SHP77 treated with DMSO at 0.1 percent for 48 hours (cell line): ENCODE results near the gene FAM151A.
A peak's percentile ranks its signal among the peaks of the same experiment; 100 is the strongest.
"Not testable (repeated sequence)": the region's sequence is repeated elsewhere in the genome, so short reads cannot be mapped to it uniquely, and the experiment has no call there.

Experiments
- DNase-seq: peaks from one replicate; lab custom pipeline; 2025; lab: John Stamatoyannopoulos, UW

The FAM151A gene

DNA sequence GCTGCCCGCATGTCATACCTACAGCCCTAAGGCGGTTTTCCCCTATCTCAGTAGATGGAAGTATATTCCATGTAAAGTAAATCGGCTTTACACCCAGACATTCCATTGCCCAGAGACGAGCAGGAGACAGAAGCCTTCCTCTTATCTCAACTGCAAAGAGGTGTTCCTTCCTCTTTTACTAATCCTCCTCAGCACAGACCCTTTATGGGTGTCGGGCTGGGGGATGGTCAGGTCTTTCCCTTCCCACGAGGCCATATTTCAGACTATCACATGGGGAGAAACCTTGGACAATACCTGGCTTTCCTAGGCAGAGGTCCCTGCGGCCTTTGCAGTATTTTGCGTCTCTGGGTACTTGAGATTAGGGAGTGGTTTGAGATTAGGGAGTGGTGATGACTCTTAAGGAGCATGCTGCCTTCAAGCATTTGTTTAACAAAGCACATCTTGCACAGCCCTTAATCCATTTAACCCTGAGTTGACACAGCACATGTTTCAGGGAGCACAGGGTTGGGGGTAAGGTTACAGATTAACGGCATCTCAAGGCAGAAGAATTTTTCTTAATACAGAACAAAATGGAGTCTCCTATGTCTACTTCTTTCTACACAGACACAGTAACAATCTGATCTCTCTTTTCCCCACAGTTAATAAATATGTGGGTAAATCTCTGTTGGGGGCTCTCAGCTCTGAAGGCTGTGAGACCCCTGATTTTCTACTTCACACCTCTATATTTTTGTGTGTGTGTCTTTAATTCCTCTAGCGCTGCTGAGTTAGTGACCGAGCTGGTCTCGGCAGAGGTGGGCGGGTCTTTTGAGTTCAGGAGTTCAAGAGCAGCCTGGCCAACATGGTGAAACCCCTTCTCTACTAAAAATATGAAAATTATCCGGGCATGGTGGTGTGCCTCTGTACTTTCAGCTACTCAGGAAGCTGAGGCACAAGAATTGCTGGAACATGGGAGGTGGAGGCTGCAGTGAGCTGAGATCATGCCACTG lies 13.4 kb upstream of the FAM151A start:
- DNase-seq: not testable (repeated sequence)

DNA sequence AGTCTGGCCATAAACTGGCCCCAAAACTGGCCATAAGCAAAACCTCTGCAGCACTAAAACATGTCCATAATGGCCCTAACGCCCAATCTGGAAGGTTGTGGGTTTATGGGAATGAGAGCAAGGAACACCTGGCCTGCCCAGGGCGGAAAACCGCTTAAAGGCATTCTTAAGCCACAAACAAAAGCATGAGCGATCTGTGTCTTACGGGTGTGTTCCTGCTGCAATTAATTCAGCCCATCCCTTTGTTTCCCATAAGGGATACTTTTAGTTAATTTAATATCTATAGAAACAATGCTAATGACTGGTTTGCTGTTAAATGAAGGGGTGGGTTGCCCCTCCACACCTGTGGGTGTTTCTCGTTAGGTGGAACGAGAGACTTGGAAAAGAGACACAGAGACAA lies 12.5 kb upstream of the FAM151A start:
- not testable (repeated sequence) for DNase-seq

DNA sequence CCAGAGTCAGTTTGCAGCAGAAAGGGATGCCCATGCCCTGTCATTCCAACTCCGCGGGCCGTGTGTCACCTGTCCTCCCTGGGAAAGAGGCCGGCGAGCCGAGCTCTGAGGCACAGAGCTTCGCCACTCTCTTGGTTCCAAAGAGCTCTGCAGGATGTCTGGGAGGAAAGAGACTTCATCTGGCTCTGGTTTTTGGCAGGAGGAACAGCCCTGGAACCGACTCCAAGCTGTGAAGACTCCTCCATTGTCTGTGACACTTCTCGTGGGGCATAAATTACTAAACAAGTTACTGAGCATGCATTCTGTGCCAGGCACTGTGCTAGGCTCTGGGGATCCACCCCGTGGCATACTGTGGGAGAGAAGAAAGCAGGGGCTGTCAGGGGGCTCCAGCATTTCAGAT lies 3.9 kb upstream of the FAM151A start:
- DNase-seq: no peak

DNA sequence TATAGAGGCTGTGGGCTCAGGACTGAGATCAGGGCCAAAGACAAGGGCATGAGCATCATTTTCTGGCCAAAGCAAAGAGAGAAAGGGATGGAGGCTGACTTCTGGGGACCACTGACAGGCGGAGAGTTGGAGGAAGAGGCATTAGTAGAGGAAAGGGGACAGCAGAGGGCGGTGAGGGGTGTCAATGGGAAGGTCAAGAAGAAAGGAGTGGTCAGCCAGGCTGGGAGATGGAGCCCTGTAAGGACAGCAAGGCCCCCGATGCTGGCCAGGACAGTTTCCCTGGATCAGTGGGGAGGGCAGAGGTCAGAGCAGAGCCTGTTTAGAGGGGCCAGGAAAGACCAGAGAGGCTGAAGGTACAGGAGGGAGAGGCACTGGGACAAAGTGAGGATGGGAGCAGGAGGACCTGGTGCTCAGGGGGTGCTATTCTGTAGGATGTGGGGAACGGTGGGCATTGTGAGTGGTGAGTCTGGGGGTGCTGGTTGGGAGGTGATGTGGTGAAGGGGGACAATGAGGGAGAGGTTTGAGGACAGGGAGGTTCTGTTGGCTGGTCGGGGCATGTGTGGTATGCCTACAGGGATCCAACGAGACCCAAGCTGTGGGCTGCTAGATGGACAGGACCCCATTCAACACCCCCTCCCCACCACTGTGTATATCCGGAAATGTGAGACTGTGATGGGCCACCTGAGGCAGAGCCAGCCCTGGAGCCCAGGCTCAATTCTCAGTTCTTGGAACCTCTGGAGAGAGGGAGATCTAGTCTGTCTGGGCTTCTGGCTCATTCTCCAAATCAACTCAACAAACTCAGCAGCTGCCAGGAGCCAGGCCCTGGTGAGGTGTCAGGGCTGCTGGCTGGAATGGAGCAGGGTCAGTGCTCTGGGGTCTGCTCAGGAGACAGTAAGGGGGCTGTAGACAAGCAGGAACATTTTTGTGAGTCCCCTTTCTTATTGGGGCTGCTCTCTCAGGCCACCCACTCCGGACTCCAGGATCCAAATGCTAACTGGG lies 1.4 kb upstream of the FAM151A start:
- no peak for DNase-seq

DNA sequence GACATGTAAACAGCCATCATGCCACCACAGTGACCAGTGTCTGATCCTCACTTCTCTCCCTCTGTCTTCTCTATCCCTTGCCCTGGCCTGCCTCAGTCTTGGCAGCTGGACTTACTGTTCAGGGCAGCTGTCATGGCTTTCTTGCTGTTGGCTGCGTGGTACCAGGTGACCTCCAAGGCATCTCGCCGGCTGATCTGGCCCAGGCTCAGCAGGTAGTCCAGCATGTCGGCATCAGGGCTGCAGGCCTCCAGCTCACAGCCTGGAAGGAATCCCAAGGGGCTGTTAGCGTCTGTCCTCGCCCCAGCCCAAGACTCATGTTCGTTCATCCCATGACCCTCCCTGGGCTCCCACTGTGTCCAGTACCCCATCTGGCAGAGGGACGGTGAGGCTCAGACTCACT lies 3.6 kb downstream of the FAM151A start:
- DNase-seq: no peak

DNA sequence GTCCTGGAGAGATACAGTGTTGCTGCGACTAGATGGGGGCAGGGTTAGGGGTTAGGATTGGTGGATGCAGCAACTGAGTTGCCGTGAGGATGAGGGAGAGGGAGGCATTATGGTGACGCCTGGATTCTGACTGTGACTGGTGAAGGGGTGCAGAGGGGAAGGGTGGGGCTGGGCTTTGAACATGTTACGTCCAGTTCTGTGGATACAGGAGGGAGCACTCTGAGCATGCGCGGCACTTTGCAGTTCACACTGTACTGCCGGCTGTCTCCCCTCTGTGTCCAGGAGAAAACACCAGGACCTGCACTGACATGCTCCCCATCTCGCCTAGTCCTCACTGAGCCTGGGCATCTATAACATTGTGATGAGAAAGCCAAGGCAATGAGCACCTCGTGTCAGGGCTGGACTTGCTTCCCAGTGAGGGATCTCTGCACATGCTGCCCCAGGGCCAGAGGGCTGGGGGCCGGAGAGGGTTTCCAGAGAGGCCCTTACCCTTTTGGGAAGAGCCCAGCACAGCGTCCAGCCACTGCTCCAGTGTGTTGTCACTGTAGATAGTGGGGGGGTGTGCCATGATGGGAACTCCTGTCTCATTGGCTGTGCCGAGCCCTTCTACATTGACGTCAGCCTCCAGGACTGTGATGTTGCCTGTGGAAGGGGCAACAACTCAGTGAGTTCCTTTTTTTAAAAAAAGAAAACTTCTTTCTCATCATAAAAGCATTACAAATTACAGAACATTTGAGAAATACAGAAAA lies 7.6 kb downstream of the FAM151A start:
- DNase-seq: no peak

DNA sequence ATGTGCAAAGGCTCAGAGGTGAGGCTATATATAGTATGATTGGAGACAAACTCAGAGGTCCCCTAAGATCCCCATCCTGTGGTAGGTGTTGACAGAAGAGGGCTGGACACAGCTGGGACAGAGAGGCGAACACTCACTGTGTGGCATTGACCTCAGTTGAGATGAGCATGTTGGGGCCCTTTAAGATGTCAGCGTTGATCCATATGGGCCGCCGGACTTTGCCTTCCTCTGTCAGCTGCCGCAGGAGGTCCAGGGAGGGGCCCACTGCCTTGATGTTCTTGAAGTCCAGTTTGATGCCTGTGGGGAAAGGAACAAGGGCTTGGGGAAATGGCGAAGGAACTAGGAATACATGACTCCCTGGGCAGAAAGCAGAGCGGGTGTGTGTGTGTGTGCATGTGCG lies 8.8 kb downstream of the FAM151A start:
- DNase-seq: no peak

DNA sequence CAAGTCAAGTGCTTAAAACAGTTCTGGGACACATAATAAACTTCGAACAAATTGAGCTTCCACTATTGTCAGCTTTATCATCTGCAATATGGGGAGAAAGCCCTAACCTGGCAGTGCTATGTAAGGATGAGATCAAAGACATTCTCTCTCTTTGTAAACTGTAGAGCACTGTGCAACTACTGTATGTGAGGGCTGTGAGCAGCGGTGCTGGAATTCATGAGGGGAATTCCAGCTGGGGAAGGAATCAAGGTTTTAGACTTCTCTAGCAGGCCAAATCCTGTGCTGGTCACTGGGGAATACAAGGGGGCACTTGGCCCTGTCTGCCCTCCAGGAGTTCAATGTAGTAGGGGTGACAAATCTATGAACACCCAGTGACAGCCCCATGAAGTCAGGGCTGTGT lies 9.3 kb downstream of the FAM151A start:
- DNase-seq: no peak

DNA sequence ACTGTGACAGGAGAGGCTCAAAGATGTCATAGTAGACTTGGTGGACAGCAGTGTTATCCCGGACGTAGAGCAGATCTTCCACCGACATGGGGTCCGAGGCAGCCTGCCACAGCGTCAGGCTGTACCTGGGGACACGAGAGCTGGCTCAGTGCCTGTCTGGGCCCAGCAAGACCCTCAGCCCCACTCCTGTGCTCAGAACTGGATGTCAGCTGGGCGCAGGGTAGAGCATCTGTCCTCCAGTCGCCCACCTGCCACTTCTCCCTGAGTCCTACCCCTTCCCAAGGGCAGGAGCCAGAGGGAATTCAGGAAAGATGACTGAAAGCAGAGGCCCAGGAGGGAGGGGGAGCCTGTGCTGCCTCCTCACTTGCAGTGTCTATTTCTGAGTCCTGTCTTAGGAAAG lies 11.7 kb downstream of the FAM151A start:
- no peak for DNase-seq

DNA sequence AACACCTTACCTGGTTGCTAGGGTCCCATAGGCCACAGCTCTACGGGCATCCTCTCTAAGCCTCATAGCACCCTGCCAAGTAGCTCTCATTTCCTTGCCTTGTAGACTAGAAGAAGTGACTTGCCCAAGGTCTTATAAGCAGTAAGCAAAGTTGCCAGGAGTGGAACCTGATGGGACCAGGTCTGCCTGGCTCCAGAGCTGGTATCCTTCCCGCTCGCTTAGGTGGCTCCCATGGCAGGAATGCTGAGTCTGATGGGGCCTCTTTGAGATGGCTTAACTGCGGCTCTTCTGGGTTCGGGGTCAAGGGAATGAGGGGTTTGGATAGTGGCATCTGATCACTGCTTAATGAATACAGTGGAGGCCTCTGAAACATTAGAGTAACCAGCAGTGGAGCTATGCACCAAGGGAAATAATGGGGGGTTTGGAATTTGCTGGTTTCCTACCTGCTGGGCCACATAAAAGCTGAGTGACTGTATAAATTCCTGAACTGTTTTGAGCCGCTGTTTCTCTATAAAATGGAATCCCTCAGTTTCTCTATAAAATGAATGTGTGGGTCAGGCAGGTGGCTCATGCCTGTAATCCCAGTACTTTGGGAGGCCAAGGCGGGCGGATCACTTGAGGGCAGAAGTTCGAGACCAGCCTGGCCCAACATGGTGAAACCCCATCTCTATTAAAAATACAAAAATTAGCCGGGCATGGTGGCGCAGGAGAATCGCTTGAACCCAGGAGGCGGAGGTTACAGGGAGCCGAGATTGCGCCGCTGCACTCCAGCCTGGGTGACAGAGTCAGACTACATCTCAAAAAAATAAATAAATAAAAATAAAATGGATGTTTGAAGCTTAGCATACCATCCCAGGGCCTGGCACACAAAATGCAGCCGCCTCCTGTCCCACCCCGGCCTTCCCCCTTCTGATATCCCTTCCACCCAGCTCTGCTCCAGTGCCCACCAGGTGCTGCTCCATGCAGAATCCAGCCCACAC lies 12.4 kb downstream of the FAM151A start:
- DNase-seq: no peak

DNA sequence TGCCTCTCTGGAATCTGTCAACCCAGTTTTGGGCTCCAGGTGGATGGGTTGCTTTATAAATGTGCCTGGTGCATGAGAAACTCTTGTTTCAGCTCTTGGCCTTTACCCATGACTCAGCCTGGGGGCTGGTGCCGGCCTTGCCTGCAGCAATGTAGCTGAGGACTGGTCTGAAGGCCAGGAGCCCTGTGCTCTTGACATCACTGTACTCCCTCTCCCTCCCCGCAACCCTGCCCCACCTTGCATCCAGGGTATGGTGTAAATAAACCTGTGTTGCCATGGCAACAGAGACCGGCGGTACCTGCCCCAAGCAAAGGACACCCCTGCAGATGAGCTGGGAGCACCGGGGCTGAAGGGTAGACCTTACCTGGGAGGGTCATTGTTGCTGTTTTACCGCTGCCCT lies 13.3 kb downstream of the FAM151A start:
- DNase-seq: no peak

DNA sequence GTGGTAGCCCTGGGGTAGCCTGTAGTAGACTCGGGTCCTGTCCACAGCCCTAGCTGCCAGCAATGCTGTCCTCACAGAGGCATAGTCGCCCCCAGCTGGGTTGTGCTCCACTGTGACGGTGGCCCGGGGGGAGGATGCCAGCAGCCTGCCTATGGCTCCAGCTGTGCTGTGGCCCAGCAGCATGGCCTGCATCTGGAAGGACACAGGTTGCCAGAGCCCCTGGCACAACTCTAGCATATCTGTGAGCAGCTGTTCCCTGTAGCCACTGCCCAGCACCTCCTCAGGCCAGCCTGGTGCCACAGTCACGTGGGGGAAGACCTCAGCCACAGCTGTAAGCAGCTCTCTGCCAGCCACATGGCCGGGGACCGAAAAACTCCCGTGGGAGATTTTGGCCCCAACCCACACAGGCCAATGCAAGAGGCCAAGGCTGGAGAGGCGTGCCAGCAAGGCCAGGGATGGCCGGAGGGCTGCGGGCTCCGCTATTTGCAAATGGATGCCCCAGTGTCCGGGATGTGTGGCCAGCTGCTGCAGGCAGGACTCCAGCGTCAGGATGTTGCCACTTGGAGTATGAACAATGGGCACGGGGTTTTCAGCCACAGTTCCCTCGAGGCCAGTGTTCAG lies 13.9 kb downstream of the FAM151A start:
- peak; percentile 0 for DNase-seq

DNA sequence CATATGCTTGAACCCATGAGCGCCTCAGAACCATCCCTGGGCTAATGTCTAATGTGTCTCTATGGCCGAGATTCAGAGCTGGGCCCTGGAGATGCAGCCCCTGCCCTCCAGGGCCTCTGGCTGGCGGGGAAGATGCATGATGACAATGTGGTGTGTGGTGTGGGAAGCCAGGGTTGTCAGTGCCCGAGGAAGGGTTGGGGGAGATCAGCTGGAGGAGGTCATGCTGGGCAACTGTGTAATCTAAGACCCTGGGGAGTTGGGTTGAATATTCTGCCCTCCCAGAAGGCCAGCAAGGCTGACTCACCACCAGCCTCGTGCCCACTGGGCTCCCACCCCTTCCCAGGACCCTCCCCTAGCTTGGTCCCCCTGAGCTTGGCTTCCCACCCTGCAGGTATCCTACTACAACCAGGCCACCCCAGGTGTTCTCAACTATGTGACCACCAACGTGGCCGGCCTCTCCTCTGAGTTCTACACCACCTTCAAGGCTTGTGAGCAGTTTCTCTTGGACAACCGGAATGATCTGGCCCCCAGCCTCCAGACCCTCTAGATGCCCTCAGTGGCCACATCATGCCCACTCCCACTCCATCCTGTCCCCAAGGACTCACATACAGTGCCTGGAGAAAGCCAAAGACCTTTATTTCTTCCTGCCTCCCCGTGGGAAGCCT lies 14.6 kb downstream of the FAM151A start:
- DNase-seq: no peak

DNA sequence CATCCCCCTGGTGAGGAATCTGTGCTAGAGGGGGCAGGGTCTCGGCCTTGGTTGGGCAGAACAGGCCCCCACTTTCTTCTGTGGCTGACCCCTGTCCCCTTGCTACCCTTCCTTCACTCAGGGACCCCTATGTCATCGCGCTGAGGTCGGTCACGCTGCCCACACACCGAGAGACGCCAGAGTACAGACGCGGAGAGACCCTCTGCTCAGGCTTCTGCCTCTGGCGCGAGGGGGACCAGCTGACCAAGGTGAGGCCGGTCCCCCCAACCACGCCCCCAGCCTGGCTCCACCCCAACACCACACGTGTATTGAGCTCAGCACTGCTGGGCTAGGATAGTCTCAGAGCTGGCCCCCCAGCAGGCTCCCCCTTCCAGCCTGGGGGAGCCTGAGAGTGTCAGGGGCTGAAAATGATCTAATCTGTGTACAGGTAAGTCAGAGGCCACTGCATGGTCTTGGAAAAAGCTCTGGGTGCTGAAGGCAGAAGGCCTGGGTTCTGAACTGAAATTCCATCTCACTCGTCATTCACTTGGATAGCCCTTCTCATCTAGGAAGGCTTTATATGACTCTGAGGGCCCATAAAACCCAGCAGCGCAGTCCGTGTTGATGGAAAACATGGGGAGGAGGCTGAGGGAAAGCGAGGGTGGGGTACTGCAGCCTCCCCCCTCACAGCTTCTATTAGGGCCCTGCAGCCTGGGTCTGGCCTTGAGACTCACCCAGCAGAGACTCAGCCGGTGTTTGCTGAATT lies 15.3 kb downstream of the FAM151A start:
- DNase-seq: no peak

DNA sequence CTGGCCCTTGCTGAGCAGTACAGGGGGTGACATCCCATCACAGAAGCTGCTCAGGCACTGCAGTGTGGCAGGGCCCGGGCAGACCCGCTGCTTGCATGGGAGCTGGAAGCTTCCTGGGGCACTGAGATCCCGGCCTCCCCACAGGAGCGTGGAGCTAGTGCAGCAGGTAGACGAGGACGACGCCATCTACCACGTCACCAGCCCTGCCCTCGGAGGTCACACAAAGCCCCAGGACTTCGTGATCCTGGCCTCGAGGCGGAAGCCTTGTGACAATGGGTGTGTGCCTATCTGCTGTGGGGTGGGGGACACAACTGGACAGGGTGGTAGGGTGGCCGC lies 16.4 kb downstream of the FAM151A start:
- DNase-seq: no peak

DNA sequence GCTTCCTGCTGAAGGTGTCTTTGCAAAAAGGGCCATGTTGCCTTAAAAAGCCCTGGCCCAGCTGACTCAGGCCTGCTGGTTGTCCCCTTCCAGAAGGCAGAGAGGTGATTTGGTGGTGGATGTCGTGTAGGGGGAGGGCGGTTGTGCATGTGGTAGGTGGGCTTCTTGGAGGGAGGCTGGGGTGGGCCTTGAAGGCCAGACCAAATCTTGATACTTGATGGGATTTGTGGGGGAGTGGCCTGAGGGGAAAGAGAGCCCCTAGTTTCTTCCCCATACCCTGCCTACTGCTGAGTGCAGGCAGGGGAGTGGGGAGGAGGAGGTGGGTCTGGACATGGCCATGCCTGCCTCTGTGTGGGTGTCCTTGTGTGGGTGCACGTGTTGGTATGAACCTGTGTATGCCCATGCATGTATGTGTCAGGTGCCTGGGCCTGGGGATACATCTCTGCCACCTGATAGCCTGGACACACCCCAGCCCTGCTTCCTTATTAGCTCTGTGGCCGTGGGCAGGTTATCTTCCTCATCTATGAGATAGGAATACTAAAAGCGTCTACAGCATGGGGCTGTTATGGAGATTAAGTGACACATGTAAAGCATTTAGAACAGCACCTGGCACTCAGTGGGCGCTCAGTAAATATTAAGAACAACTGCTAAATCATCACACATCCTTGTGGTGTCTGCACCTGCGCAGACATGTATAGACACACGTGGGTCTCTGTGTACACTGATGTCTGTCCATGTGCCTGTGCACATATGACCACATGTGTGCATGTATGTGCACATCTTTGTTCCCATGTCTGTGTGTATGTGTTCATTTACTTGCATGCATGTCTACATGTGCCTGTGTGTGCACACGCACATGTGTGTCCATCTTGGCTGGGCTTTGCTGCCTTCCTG lies 17.0 kb downstream of the FAM151A start:
- peak; percentile 13 for DNase-seq

DNA sequence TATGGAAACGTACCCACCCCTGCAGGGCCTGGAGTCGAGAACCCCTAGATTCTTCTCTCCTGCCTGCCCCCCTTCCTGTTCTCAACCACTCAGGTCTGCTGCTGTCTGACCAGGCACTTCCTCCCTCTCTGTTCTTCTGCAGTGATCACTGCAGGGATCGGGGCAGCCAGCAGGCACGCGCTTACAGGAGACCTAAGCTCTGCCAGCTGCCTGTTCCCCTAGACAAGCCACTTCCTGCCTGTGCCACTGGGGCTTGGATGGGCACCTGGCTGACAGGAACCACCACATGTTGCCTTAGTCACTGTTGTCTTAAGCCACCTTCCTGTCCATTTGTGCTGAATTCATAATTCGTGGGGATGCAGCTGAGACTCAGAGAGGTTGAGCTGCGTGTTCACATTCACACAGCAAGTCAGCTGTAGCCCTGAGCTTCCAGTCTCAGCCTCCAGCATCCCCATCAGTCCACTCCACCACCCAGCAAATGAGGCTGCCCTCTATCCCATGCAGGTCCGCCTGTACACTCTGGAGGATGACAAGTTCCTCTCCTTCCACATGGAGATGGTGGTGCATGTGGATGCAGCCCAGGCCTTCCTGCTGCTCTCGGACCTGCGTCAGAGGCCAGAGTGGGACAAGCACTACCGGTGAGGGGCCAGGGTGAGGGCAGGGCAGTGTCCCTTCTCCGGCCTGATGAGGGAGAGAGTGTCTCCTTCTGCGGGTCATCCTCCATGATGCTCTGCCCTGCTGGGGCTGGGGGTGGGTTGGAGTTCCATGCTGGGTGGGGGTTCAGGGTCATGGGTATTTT lies 18.6 kb downstream of the FAM151A start:
- DNase-seq: peak; percentile 23
